ENCODE results near the gene VPS37B.

VPS37B gene

DNA sequence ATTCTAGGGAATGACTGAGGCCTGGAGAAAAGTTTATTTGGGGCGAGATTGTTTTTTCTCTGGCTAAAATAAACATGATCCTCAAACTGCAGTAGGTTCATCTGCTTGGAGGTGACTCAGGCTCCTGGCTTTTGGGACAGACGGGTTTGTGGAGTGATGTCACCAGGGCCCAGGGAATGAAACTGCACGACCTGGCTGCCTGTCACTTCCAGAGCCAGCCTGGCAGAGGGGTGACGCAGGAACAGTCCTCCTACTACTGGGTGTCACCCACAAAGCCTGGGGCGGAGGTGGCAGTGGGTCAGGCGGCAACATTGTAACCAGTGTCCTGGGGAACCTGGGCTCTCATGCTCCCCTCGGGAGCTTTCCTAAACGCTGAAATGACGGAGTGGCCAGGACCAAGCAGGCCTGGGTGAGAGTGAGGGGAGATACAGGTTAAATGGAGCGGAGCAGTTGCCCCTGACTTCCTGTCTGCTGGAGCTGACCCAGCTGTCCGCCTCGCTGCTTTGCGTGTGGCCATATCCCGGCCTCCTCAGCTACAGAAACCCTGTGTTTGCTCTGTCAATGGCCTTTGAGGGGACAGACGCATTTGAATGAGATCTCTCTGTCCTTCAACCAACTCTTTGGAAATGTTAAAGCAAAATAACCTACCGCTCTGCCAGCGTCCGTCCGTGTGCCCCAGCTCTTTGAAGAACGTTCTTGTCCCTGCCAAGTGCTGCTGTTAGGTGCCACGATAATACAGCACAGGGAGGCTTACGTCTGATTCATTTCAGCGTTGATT is 54.2 kb downstream of the VPS37B start:
- Histone ChIP-seq H3K36me3 (ENCODE audit: control insufficient read depth in 1 of 2, insufficient read depth in 2 of 2, low read length in 2 of 2) (no peaks in the 10 kb centered on the region), H4K8ac (ENCODE audit: low read depth, low read length) (peak overlapping the region; percentile 33), H3K4me1 (ENCODE audit: control insufficient read depth in 1 of 2, insufficient read depth in 2 of 2, low read length in 2 of 2) (peaks cover 20 to 29% of the 10 kb centered on the region in 2 experiments), H3K27me3 (ENCODE audit: insufficient read depth, low read length) (no peaks in the 10 kb centered on the region), H2BK5ac (ENCODE audit: low read depth, low read length, poor library complexity) (no peak overlapping the region), H2AK5ac (ENCODE audit: low read length) (no peak overlapping the region), H2AFZ (ENCODE audit: insufficient read depth, low read length, poor library complexity) (peak overlapping the region; percentile 50), H2BK12ac (ENCODE audit: low read length) (peak overlapping the region; percentile 53), H3K18ac (ENCODE audit: low read length) (peak overlapping the region; percentile 36), H3K4me3 (ENCODE audit: low read depth, low read length) (no peak overlapping the region), H3K9ac (ENCODE audit: low read length) (peak overlapping the region; percentile 50), H3K9me3 (ENCODE audit: insufficient read depth, low read depth, low read length) (no peaks in the 10 kb centered on the region), H4K91ac (ENCODE audit: low read depth, low read length) (peak overlapping the region; percentile 52), H3K14ac (ENCODE audit: low read length) (peak overlapping the region; percentile 45), H3K79me1 (ENCODE audit: low read length) (peaks cover 9% of the 10 kb centered on the region), H3K4ac (ENCODE audit: low read depth, low read length) (peak overlapping the region; percentile 14), H3K23ac (ENCODE audit: low read length) (no peak overlapping the region), H3K79me2 (ENCODE audit: control insufficient read depth, insufficient read depth, low read length, poor library complexity) (no peaks in the 10 kb centered on the region), H4K12ac (ENCODE audit: low read depth, low read length) (no peak overlapping the region), H3K4me2 (ENCODE audit: low read length) (no peak overlapping the region), H2BK120ac (ENCODE audit: insufficient read depth, low read length, poor library complexity) (peak overlapping the region; percentile 45), H3K27ac (ENCODE audit: low read depth, low read length) (peak overlapping the region; percentile 46)
- no CpG with 5 or more reads among the region's 23 CpGs for WGBS (ENCODE audit: extremely low coverage, insufficient coverage, insufficient read length)
- peak; percentile 72 to 77 for DNase-seq

DNA sequence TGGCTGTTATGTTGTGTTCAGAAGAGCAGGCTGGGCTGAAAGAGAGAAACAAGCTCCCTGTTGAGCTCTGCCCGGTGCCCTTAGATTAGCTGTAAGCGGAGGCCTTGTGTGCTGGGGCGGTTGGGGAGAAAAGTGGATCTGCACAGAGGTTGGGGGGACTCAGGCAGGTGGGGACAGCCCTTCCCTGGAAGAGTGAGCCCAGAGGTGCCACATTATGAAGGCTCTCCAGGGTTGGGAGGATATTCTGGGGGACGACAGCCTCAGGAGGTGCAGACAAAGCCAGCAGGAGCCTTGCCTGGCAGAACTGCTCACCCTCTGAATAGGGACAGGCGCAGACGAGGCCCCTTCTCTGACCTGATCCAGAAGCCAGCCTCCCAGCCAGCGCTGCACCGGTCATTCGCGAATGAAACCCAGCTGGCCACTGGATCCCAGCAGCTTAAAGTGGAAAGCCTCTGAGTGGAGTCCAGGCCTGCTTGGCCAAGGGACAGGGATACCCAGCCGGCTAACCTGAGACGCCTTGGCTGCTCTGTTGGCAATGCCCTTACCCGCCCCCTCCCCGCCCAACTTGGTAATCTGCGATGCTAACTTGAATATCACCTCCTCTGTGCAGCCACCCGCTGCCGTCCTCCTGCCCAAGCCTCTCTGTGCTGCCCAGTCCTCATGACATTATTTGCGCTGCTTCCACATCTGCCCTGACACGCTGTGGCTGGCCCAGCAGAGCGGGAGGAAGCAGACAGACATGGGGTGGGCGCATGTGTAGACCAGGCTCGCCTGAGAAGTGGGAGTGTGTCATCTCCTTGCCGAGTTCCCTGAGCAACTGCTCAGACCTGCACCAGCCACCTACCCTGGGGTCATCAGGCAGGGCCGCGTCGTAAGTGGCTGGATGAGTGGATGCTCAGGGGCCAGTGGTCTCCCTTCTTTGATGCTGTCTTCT is 55.1 kb downstream of the VPS37B start:
- Histone ChIP-seq H3K36me3 (ENCODE audit: control insufficient read depth in 1 of 2, insufficient read depth in 2 of 2, low read length in 2 of 2) (no peaks in the 10 kb centered on the region), H3K79me1 (ENCODE audit: low read length) (peaks cover 11% of the 10 kb centered on the region), H3K4me3 (ENCODE audit: low read depth, low read length) (no peak overlapping the region), H3K18ac (ENCODE audit: low read length) (peak overlapping the region; percentile 44), H2BK5ac (ENCODE audit: low read depth, low read length, poor library complexity) (no peak overlapping the region), H2AK5ac (ENCODE audit: low read length) (no peak overlapping the region), H3K4me1 (ENCODE audit: control insufficient read depth in 1 of 2, insufficient read depth in 2 of 2, low read length in 2 of 2) (peaks cover 23 to 28% of the 10 kb centered on the region in 2 experiments), H3K9ac (ENCODE audit: low read length) (no peak overlapping the region), H4K8ac (ENCODE audit: low read depth, low read length) (peak overlapping the region; percentile 34), H4K12ac (ENCODE audit: low read depth, low read length) (no peak overlapping the region), H2AFZ (ENCODE audit: insufficient read depth, low read length, poor library complexity) (no peak overlapping the region), H3K9me3 (ENCODE audit: insufficient read depth, low read depth, low read length) (no peaks in the 10 kb centered on the region), H3K14ac (ENCODE audit: low read length) (peak overlapping the region; percentile 21), H3K79me2 (ENCODE audit: control insufficient read depth, insufficient read depth, low read length, poor library complexity) (no peaks in the 10 kb centered on the region), H3K27me3 (ENCODE audit: insufficient read depth, low read length) (no peaks in the 10 kb centered on the region), H4K91ac (ENCODE audit: low read depth, low read length) (peak overlapping the region; percentile 30), H3K4ac (ENCODE audit: low read depth, low read length) (peak overlapping the region; percentile 19), H3K27ac (ENCODE audit: low read depth, low read length) (peak overlapping the region; percentile 46), H2BK12ac (ENCODE audit: low read length) (peak overlapping the region; percentile 1), H3K23ac (ENCODE audit: low read length) (no peak overlapping the region), H2BK120ac (ENCODE audit: insufficient read depth, low read length, poor library complexity) (peak overlapping the region; percentile 2), H3K4me2 (ENCODE audit: low read length) (no peak overlapping the region)
- peak; percentile 59 to 60 for DNase-seq
- no CpG with 5 or more reads among the region's 26 CpGs for WGBS (ENCODE audit: extremely low coverage, insufficient coverage, insufficient read length)

DNA sequence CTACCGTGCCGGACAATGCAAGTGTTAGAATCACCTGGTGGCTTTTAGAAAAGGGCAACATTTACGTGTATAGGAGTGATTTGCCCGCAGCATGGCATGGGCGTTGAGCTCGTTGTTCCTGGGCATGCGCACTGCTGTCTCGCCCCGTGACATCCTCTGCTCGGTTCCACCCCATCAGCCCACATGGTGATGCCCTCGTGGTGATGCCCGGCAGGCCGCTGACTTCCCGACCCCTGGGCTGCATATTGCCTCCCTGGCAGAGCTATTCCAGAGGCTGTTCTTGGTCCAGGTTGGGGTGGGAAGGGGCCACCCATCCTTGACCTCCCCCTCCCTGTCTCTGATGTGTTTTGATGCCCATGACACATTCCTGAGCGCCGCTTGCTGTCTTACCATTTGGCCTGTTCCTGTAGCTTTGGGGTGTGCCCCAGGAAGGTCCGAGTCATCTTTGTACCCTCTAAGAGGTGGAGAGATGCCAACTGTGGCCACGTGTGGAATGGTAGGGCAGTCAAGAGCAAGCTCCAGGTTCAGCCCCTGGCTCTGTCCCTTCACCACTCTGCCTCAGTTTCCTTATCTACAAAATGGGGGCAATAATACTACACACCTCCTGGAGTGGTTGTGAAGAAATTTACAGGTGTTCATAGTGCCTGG is 55.9 kb downstream of the VPS37B start:
- no peak overlapping the region for H2AFZ ChIP-seq (ENCODE audit: insufficient read depth, low read length, poor library complexity)
- H3K79me2 ChIP-seq (ENCODE audit: control insufficient read depth, insufficient read depth, low read length, poor library complexity) = peaks cover 2% of the 10 kb centered on the region
- peaks cover 13% of the 10 kb centered on the region for H3K79me1 ChIP-seq (ENCODE audit: low read length)
- H3K4ac ChIP-seq (ENCODE audit: low read depth, low read length) = no peak overlapping the region
- WGBS (ENCODE audit: extremely low coverage, insufficient coverage, insufficient read length) = no CpG with 5 or more reads among the region's 18 CpGs
- no peak overlapping the region for H3K9ac ChIP-seq (ENCODE audit: low read length)
- H4K8ac ChIP-seq (ENCODE audit: low read depth, low read length) = no peak overlapping the region
- no peaks in the 10 kb centered on the region for H3K9me3 ChIP-seq (ENCODE audit: insufficient read depth, low read depth, low read length)
- no peaks in the 10 kb centered on the region for H3K36me3 ChIP-seq (ENCODE audit: control insufficient read depth in 1 of 2, insufficient read depth in 2 of 2, low read length in 2 of 2)
- H3K23ac ChIP-seq (ENCODE audit: low read length) = no peak overlapping the region
- H3K4me2 ChIP-seq (ENCODE audit: low read length) = no peak overlapping the region
- peaks cover 23 to 28% of the 10 kb centered on the region in 2 experiments for H3K4me1 ChIP-seq (ENCODE audit: control insufficient read depth in 1 of 2, insufficient read depth in 2 of 2, low read length in 2 of 2)
- H3K27ac ChIP-seq (ENCODE audit: low read depth, low read length) = no peak overlapping the region
- H3K4me3 ChIP-seq (ENCODE audit: low read depth, low read length) = no peak overlapping the region
- DNase-seq = no peak
- no peak overlapping the region for H3K18ac ChIP-seq (ENCODE audit: low read length)
- H2BK5ac ChIP-seq (ENCODE audit: low read depth, low read length, poor library complexity) = no peak overlapping the region
- no peak overlapping the region for H2AK5ac ChIP-seq (ENCODE audit: low read length)
- no peak overlapping the region for H3K14ac ChIP-seq (ENCODE audit: low read length)
- no peak overlapping the region for H4K91ac ChIP-seq (ENCODE audit: low read depth, low read length)
- no peak overlapping the region for H2BK12ac ChIP-seq (ENCODE audit: low read length)
- no peak overlapping the region for H4K12ac ChIP-seq (ENCODE audit: low read depth, low read length)
- H2BK120ac ChIP-seq (ENCODE audit: insufficient read depth, low read length, poor library complexity) = no peak overlapping the region
- no peaks in the 10 kb centered on the region for H3K27me3 ChIP-seq (ENCODE audit: insufficient read depth, low read length)

GRCh38 chr12:122838841-122839240 is 57.1 kb downstream of the VPS37B start:
- Histone ChIP-seq H3K27ac (ENCODE audit: low read depth, low read length) (no peak overlapping the region), H2BK120ac (ENCODE audit: insufficient read depth, low read length, poor library complexity) (no peak overlapping the region), H2AFZ (ENCODE audit: insufficient read depth, low read length, poor library complexity) (no peak overlapping the region), H4K8ac (ENCODE audit: low read depth, low read length) (no peak overlapping the region), H3K18ac (ENCODE audit: low read length) (no peak overlapping the region), H4K12ac (ENCODE audit: low read depth, low read length) (no peak overlapping the region), H3K27me3 (ENCODE audit: insufficient read depth, low read length) (no peaks in the 10 kb centered on the region), H4K91ac (ENCODE audit: low read depth, low read length) (no peak overlapping the region), H2AK5ac (ENCODE audit: low read length) (no peak overlapping the region), H3K36me3 (ENCODE audit: control insufficient read depth in 1 of 2, insufficient read depth in 2 of 2, low read length in 2 of 2) (no peaks in the 10 kb centered on the region), H3K4me3 (ENCODE audit: low read depth, low read length) (no peak overlapping the region), H3K9ac (ENCODE audit: low read length) (no peak overlapping the region), H3K4me2 (ENCODE audit: low read length) (no peak overlapping the region), H3K23ac (ENCODE audit: low read length) (no peak overlapping the region), H3K4me1 (ENCODE audit: control insufficient read depth in 1 of 2, insufficient read depth in 2 of 2, low read length in 2 of 2) (peaks cover 23 to 26% of the 10 kb centered on the region in 2 experiments), H2BK5ac (ENCODE audit: low read depth, low read length, poor library complexity) (no peak overlapping the region), H3K9me3 (ENCODE audit: insufficient read depth, low read depth, low read length) (no peaks in the 10 kb centered on the region), H2BK12ac (ENCODE audit: low read length) (no peak overlapping the region), H3K4ac (ENCODE audit: low read depth, low read length) (no peak overlapping the region), H3K14ac (ENCODE audit: low read length) (no peak overlapping the region), H3K79me2 (ENCODE audit: control insufficient read depth, insufficient read depth, low read length, poor library complexity) (peaks cover 2% of the 10 kb centered on the region), H3K79me1 (ENCODE audit: low read length) (peaks cover 12% of the 10 kb centered on the region)
- DNase-seq = no peak
- WGBS (ENCODE audit: extremely low coverage, insufficient coverage, insufficient read length) = no CpG with 5 or more reads among the region's 5 CpGs
